HL-60/S4 (cell line): ENCODE measurements around the gene GUCY2D.

ENCODE experiments used
- in situ Hi-C: fragments of 300-500 bp; cut with MboI; formaldehyde crosslinking; loops from 2 replicates; pipeline ENCODE4 v1.14.3; 2022; ENCODE audit warnings: low sequenced_read_pairs

GUCY2D gene

GRCh38 chr17:7989781-7990655 lies 12.4 kb upstream of the GUCY2D start:
- in situ Hi-C loops = no loop called here

GRCh38 chr17:7992516-7992915 lies 9.9 kb upstream of the GUCY2D start:
- in situ Hi-C loops = no loop called here

DNA sequence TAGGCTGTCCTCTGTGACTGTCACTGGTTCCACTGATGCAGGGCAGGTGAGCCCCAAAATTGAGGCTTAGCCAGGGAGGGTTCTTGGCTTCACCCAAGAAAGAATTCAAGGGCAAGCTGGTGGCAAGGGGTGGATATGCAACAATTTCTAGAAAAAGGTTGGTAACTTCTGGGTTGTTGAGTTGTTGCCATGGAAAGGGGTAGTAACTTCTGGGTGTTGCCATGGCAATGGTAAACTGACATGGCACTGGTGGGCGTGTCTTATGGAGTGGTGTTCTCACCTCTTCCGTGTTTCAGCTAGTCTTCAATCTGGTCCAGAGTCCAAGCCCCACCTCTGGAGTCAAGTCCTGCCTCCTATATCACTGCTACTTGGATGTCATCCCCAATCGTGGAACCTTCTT lies 9.5 kb upstream of the GUCY2D start:
- in situ Hi-C loops = no loop called here

GRCh38 chr17:7993972-7994589 lies 8.3 kb upstream of the GUCY2D start:
- in situ Hi-C loops = no loop called here

DNA sequence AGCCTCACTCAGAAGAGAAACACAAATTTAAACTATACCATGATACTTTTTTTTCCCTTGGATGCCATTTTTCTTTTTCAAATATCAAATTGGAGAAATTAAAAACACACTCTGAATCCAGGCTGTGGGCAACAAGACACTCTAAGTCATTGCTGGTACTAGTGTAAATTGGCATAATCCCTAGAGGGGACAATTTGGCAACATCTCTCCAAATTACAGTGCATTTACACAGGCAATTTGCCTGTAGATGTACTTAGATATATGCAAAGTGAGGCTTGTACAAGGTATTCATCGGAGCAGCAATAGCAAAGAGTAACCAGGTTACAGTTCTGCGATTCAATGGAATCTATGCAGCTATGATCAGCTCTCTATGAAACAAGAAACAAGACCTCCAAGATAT lies 6.7 kb upstream of the GUCY2D start:
- in situ Hi-C loops = no loop called here

DNA sequence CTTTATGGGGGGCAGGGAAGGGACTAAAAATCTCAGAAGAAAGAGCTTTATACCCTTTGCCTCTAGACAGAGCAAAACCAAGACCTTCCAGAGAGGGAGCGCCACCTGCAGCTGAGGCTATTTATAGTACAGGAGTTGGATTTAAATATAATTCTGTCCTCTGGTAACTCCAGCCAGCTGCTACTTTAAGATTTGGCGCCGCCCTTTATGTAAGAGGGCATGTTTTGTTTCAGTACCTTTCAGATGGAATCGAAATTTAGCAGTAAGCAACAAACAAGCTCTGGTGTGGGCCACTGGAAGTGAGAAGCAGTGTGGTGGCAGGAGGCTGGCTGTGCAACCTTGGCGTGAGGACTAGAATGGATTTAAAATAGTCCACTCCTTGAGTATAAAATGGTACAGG lies 5.2 kb upstream of the GUCY2D start:
- in situ Hi-C loops = no loop called here

GRCh38 chr17:8002721-8003593 lies 542 bp downstream of the GUCY2D start:
- in situ Hi-C loops = no loop called here

- in situ Hi-C loops = no loop called here
Measured at GRCh38 chr17:8003594-8004181, 1.3 kb downstream of the GUCY2D start.

DNA sequence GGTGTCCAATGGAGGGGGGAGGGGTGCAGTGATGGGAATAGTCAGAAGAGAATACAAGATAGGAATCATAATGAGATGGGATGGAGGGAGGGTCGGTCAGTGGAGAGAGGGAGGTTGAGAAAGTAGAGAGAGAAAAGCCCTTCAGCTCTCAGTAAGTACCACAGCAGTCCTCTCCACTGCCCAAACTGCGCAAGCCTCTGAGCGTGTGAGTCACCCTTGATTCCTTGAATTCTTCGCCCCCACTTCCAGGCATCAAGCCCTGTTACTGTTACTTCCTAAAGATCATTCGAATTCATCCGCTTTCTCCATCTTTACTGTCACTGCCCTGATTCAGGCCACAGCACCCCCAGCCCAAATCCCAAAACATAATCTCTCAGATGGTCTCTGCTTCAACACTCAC lies 2.5 kb downstream of the GUCY2D start:
- in situ Hi-C loops = no loop called here

GRCh38 chr17:8005357-8005756 lies 2.9 kb downstream of the GUCY2D start:
- in situ Hi-C loops = no loop called here

GRCh38 chr17:8005967-8006730 lies 3.7 kb downstream of the GUCY2D start:
- in situ Hi-C loops = no loop called here

- in situ Hi-C loops = no loop called here
Measured at GRCh38 chr17:8006836-8007680, 4.6 kb downstream of the GUCY2D start.

- in situ Hi-C loops = no loop called here
Measured at GRCh38 chr17:8007836-8008235, 5.4 kb downstream of the GUCY2D start.

- in situ Hi-C loops = no loop called here
Measured at GRCh38 chr17:8012045-8012580, 9.7 kb downstream of the GUCY2D start.

DNA sequence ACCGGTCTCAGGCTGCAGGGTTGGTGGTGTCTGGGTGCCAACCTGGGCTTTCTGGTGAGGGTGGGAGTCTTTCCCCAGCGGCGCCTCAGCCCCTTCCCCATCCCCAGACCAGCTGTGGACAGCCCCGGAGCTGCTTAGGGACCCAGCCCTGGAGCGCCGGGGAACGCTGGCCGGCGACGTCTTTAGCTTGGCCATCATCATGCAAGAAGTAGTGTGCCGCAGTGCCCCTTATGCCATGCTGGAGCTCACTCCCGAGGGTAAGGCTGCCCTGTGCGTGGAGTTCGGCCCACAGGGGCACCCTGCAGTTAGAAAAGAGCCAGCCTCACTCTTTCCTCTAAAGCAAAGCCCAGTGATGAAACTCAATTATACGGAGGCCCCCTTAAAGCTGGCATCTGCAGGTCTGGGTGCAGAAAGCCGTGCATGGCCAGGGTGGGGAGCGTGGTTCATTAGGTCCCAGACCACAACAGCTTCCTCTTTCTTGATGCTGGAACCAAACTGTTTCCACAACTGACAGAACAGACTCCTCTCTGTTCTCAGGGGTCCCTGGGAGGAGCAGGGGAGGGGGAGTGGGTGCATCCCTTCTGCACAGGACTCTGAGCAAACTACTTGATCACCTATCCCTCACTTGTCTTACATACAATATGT lies 10.7 kb downstream of the GUCY2D start:
- in situ Hi-C loops = no loop called here

DNA sequence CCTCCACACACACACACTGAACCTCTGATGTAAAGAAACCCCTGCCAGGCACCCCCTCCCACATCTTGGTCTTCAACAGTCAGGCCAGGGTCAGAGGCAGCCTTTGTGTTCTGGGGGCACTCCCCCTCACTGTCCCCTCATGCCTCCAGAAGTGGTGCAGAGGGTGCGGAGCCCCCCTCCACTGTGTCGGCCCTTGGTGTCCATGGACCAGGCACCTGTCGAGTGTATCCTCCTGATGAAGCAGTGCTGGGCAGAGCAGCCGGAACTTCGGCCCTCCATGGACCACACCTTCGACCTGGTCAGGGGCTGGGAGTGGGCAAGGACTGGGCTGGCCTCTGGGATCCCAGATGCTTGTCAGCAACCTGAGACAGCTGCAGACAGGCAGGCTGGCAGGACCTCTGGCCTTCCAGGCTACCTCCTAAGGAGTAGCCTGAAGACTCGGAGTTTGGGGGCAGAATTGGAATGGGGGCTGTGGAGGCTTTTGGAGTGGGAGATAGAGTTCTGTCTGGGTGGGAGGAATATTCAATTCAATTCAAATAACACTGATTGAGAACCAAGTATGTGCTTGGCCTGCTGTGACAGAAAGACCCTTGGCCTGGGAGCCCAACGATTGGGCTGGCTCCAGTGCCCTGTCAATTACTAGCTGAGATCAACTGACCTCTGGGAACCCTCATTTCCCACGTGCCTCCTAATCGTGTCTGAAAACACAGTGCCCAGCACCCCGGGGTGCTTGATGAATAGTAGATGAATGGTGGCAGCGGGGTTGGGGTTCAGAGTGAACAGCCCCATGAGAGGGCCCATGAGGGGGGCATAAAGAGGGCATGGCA lies 11.5 kb downstream of the GUCY2D start:
- in situ Hi-C loops = no loop called here

- in situ Hi-C loops = no loop called here
Measured at GRCh38 chr17:8014558-8014850, 12.1 kb downstream of the GUCY2D start.
